ENCODE data around the gene DOCK7.
A peak's percentile ranks its signal among the peaks of the same experiment; 100 is the strongest.
"Not testable (repeated sequence)": the region's sequence is repeated elsewhere in the genome, so short reads cannot be mapped to it uniquely, and the experiment has no call there.

Gene DOCK7

GRCh38 chr1:62691062-62691844 lies 3.1 kb upstream of the DOCK7 start:
- no peak for DNase-seq

DNA sequence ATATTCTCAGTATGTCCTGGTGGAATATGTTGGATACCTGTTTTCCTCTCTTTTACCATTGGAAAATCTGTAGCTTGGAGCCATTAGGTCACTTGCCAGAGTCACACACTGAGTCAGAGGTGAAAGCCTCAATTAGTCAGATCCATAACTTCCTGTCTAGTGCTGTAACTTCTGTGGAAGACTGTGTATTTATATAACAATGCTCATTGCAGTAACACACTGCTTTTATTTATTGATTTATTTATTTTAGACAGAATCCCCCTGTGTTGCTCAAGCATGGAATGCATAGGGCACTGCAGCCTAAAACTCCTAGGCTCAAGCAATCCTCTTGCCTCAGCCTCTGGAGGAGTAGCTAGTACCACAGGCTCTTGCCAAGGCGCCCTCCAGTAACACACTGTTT lies 1.3 kb upstream of the DOCK7 start:
- DNase-seq, result no peak

DNA sequence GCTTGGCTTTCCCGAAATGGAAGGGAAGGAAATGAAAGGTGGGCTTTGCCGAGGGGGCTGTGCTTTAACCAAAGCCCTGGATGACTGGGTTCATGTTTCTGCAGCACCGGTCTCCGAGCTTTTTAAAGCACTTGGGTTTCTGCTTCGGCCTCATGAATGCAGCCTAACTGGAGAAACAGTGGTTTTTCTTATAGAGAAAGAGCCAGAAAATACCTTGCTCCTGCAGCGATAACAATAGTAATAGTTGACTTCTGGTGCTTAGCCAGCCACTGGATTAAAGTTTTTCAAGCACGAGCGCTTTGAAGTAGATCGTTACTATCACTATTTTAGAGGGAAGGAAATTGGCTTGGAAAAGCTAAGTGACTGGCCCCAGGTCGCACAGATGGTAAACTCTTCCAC lies 500 bp upstream of the DOCK7 start:
- peak in 1 of 2 experiments; percentile 45 for DNase-seq

DNA sequence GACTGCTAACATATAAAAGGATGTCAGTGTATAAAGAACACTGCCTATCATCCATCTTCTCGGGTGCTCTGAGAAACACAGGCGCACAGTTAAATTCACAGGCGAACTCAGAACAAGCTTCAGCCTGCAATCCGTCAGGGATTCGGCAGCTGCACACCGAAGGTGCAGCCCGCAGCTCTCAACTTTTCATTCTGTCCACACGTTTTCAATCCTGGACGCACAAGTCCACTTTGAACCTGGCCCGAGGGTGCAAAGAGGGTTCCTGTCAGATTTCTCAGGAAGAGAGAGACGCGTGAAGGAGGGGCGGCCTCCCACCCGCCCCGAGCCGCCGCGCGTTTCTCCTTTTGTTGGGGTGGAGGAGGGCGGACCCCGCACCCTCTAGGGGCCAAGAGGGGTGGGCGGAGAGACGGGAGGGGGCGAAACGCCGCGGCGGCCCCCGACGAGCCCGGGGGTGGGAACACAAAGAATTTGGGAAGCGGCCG lies 724 bp downstream of the DOCK7 start:
- no peak for DNase-seq

DNA sequence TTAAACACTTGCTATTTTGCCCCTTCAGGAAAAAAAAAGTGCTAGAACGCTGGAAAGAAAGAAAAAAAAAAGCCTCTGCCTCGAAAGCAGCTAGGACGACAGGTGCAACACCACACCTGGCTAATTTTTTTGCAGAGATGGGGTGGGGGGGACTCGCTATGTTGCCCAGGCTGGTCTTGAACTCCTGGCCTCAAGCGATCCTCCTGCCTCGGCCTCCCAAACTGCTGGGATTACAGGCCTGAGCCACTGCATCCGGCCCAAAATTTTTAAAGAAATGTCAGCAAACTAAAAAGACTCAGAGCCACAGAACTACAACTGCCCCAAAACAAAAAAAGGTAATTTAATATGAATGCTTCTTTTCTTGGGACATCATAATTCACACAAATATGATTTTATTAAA lies 1.4 kb downstream of the DOCK7 start:
- DNase-seq, result no peak

DNA sequence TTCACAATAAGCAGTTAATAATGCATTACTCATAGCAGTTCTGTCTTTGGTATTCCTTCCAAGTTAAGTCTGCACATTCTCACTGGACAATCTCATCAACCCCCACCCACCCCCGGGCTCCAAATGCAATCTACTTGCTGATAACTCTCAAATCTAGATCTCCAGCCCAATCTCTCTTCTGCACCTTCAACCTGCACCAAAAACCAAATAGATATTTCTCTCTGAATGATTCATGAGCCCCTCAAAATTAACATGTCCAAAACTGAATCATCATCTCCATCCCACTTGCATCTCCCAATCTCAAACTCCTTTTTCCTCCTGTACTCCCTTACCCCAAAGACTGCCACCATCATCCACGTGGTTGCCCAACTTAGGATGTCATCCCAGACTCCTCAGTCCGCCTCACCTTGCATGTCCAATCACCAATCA lies 2.7 kb downstream of the DOCK7 start:
- DNase-seq, result no peak

GRCh38 chr1:62682531-62682930 lies 5.7 kb downstream of the DOCK7 start:
- no peak for DNase-seq

DNA sequence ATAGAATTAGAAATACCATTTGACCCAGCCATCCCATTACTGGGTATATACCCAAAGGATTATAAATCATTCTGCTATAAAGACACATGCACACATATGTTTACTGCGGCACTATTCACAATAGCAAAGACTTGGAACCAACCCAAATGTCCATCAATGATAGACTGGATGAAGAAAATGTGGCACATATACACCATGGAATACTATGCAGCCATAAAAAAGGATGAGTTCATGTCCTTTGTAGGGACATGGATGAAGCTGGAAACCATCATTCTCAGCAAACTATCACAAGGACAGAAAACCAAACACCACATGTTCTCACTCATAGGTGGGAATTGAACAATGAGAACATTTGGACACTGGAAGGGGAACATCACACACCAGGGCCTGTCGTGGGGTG lies 7.2 kb downstream of the DOCK7 start:
- not testable (repeated sequence) for DNase-seq

- DNase-seq, result not testable (repeated sequence)
Measured at GRCh38 chr1:62677822-62678221, 10.4 kb downstream of the DOCK7 start.

DNA sequence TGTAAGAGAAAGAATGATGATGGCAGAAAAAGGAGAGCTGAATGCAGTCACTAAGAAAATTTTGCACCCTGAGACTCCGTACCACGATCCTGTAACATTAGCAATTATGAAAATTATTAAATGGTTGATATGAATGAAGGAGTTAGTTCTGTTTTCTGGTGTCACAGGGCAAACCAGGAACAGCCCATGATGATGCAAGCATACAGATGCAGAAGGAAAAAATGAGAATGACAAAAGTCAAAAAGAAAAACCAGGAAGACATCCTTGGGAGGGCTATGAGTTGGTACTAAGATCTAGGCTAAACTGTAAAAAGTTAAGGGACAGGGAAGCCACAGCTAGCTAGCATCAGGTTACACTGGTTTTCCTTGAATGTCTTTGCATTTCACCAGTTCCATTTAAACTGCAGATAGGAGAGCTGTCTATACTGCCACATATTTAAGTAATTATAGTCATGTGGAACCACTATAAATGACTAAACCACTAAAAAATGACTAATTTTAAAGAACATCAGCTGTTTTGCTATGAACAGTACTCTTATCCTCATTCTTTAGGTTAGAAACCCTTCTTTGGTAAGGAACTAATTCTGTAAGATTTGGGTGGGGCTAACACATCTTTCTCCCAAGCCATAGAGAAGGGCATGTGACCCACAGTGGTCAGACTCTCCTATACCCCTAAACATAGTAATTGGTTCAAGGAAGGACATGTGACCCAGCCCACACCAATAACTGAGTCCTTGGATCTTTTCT lies 11.4 kb downstream of the DOCK7 start:
- DNase-seq, result no peak

GRCh38 chr1:62673629-62674028 lies 14.6 kb downstream of the DOCK7 start:
- no peak for DNase-seq

DNA sequence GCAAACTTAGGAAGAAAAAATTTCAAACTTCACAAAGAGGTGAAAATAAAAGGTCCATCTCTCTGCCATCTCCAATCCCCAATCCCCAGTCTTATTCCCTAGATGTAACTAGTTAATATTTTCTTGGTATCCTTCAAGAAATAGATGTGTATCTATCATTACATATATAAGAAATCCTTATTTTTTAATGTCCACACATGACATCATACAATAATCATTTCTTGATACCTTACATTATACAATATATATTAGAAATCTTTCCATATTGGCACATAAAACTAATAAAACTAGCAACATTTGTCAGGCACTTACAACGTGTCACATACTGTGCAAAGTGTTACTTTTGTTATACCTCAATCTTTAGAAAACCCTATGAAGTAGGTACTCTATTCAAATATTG lies 16.2 kb downstream of the DOCK7 start:
- no peak for DNase-seq

GRCh38 chr1:62654744-62655143 lies 33.4 kb downstream of the DOCK7 start:
- DNase-seq, result no peak

- no peak for DNase-seq
Measured at GRCh38 chr1:62652387-62652786, 35.8 kb downstream of the DOCK7 start.

DNA sequence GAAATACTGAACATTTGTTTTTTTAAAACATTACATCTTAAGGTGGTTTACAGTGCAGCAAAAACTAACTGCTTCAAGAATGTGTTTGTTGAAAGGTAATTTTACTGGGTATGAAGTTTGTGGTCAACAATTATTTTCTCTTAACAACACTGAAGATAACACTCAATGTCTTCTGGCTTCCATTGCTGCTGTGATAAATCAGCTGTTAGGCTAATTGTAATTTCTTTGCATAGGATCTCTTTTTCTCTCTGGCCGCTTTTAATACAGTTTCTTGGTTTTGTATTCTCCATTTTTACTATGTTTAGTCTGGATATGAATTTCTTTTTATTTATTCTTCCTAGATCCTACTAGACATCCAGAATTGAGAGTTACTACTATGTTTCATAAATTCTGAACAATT lies 44.9 kb downstream of the DOCK7 start:
- no peak for DNase-seq

- DNase-seq, result no peak
Measured at GRCh38 chr1:62637392-62638105, 50.6 kb downstream of the DOCK7 start.

DNA sequence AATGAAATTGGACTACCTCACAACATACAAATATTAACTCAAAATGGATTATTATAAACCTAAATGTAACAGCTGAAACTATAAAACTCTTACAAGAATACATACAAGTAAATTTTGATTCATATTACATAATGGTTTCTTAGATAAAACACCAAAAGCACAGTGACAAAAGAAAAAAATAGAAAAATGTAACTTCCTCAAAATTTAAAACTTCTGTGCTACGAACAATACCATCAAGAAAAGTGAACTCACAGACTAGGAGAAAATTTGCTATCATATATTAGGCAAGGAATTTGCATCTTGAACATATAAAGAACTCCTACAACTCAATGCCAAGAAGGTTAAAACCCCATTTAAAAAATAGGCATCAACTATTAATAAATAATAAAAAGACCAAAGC lies 59.7 kb downstream of the DOCK7 start:
- no peak for DNase-seq

DNA sequence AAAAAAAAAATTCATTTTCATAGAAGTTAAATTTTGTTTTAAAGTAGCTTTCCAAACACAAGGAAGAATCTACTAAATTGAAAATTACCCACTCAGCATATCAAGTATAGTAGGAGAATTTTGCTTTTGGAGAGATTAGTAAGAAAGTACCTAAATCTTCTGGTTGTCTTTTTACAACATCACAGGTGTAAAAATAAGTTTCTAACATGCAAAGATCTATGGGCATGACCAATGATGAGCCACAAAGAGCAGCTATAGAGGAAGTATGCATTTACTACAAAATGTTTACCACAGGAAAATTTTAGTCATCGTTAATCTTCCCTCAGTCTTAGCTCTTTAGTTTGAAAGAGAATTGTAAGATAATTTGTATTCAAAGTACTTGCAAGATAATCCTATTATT lies 62.8 kb downstream of the DOCK7 start:
- DNase-seq, result no peak

DNA sequence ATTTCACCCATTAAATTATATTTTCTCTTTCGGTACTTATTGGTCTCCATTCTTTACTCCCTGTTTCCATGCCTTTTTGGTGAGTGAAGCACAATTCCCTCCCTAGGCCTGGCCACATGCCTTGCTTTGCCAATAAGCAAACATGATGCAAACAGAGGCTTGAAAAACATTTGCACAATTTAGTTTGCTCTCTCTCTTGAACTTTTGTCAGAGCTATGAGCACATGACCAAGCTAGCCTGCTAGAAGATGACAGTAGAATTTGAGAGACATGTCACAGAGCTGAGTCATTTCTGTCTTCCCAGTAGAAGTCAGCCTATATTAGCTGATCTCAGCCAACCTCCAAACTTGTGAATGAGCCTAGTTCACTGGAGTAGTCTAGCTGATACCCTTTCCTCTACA lies 66.3 kb downstream of the DOCK7 start:
- DNase-seq, result no peak

DNA sequence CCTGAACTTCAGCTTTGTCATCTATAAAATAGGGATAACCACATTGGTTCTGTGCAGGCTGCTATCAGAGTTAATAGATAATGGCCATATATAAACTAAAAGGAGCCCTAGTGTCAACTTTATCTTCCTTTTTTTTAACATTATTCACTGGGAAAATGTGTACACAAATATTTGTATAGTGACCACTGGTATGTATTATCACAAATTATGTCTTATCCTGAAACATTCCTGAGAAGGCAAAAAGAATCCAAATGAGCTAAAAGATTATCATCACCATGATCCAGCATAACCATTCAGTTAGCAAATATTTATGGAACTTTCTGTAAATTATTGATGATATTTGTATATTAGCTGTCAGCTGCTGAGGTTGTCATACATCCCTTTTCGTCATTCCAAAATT lies 74.3 kb downstream of the DOCK7 start:
- no peak for DNase-seq

- DNase-seq, result no peak
Measured at GRCh38 chr1:62613325-62613727, 74.9 kb downstream of the DOCK7 start.

DNA sequence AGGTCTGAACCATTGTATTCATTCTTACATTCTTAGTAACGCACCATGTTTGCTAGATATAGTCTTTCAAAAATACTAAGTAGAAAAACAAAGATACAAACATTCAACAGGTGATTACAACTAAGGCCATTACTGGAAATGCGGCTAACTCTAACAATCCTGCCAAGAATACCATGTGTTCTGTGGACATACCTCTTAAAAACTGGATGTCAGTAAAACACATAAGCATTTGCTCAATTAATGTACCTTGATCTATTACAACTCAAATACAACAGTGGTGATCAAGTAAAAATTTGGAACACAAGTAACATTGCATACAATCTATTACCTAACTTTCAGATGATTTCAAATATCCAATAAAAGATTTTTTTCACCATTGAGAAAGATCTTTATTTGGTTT lies 75.4 kb downstream of the DOCK7 start:
- no peak for DNase-seq

DNA sequence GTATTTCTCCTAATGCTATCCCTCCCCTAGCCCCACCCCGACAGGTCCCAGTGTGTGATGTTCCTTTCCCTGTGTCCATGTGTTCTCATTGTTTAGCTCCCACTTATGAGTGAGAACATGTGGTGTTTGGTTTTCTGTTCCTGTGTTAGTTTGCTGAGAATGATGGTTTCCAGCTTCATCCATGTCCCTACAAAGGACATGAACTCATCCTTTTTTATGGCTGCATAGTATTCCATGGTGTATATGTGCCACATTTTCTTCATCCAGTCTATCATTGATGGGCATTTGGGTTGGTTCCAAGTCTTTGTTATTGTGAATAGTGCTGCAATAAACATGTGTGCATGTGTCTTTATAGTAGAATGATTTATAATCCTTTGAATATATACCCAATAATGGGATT lies 77.6 kb downstream of the DOCK7 start:
- DNase-seq, result not testable (repeated sequence)

- no peak for DNase-seq
Measured at GRCh38 chr1:62608905-62609304, 79.3 kb downstream of the DOCK7 start.

Measured in cerebellar nuclear complex (tissue), 1 donor.